HG03442 (cell line): Measurements from ENCODE around the gene SEMA3B.
"Not testable (repeated sequence)": the region's sequence is repeated elsewhere in the genome, so short reads cannot be mapped to it uniquely, and the experiment has no call there.

Experiments used
- ATAC-seq: cut with Tn5 transposase; IDR thresholded peaks from one replicate; pipeline ENCODE4 v1.9.1; 2021; ENCODE audit warnings: mild to moderate bottlenecking, moderate library complexity; ENCODE audit not compliant: unreplicated experiment

Gene SEMA3B

DNA sequence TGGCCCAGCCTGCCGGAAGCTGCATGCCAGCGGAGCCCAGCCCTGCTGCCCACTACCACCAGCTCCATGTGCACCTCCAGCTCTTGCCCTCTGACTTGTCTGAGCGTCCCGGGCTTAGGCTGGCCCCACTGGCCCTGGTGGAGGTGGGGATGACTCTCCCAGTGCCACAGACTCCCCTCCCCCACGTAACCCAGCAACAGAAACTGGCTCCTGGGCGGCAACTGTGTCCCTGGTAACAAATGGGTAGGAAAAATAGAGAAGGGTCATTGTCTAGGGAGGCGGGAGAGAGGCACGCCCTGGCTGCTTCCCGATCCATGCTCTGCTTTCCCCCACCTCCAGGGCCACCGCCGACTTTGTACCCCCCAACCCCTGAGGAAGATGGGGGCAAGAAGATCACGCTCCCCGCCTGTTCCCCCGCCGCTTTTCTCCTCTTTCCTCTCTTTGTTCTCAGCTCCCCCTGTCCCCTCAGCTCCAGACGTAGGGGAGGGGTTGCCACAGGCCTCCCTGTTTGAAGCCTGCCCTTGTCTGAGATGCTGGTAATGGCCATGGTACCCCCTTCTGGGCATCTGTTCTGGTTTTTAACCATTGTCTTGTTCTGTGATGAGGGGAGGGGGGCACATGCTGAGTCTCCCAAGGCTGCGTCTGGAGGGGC lies 10.8 kb upstream of the SEMA3B start:
- no peak for ATAC-seq

DNA sequence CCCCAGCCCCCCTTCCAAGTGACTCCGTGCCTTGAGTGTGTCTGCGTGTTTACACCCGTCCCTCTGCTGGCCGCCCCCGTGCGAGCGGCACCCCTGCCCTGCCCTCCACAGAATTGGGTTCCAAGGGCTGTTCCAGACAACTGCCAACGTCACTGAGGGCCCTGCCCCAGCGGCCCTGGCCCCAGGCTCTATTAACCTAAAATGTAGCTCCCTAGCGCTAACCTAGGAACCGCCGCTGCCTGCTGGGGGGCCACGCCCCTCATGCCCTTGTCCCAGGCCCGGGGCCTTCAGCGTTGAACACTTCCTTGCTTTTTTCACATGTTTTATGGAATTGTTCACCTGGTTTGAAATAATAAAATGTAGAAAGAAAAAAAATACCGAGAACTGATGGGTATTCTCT lies 10.0 kb upstream of the SEMA3B start:
- no peak for ATAC-seq

DNA sequence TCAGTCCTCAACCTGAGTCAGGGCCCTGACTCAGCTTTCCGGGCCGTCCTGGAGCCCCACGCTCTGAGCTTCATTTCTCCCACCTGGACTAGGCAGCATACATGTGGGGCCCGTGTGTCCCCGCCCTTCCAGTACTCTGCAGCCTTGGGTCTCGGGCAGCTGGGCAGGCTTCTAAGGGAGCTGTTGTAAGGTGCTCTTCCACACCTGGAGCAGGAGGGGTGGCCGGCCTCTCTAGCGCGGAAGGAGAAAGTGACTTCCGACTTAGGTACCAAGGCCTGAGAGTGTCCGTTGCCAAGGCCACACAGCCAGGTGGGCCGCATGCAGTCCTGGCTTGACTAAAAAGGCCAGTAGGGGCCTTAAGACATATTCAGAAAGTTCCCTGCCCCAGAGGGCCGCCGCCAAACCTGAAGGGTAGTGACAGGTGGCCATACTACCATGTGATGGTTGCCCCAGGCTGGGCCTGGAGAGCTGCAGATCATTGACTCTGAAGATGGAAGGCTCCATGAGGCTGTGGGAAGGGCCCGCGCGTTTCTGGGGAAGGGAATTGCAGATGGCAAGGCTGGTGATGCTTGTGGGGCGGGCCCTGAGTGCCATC lies 9.4 kb upstream of the SEMA3B start:
- ATAC-seq: peak; percentile 17

DNA sequence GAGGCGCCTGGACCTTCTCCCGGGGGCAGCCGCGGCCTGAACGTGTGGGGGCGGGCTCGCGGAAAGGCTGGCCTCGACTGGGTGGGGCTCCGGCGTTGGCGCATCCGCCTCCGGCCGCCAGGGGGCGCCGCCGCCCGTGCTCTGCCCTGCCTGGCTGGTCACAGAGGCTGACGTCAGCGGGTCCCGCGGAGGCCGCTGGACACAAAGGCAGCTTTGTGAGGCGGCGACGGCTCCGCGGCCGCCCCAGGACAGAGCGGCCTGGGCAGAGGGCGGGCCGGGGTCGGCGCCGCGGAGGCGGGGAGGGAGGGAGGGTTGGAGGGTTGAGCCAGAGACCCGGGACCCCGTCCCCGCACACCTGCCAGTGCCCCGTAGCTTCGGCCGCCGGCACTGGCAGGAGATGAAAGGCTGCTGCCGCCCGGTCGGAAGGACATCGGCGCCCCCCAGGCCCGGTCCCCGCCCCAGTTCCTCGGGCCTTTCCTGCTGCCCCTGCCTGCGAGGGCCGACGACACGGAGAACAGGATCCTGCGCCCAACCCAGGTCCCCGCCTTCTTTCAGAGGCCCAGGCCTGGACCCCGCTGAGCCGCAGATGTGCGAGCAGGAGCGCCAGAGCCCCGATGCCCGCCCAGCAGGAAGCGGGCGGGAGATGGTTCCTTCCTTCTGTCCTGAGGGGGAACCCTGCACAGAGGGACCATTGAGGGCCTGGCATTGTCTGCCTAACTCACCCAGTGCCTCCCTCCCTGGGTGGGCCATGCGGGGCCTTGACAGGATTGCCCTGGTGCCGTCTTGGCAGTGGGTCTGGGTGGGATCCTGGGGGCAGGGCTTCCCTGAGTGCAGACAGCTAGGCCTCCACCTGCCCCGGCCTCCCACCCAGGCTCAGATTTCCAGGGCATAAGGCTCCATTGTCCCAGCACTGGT lies 8.7 kb upstream of the SEMA3B start:
- peak; percentile 87 for ATAC-seq

DNA sequence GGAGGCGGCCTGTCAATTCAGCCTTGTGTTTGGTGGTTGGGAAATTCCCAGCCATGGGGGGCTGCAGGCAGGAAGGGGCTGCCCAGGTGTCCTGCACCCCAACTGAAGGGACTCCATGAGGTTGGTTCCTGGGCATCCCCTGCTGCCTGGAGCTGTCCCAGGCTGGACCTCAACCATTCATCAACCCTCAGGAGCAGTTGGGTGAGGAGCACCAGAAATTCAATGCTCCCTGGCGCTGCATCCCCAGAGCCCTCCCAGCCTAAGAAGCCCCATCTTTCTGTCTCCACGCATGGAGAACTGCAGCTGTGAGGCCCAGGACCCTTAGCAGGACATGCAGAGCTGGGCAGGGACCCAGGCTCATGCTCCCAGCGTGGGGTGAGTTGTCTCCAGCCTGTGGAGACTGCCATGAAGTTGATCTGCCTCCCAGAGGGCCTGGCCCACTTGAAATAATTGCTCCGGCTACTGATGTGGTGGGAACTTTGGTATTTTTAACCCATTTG lies 8.0 kb upstream of the SEMA3B start:
- ATAC-seq: no peak

DNA sequence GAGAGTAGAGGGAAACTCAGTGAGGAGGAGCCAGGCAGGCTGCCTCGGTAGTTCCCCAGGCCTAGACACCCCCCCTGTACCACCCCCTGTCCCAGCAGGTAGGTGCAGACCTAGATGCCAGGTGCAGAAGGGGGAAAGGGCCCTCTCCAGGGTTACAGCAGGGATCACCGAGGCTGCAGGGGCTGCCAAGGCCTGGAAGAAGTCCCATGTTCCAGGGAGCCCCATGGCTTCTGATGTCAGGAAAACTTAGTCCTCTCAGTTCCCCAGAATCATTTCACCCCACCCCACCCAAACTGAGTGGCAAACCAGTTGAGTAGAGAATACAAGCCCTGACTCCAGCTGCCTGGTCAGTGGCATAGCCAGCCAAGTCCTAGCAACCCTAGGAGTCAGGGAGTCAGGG lies 7.4 kb upstream of the SEMA3B start:
- no peak for ATAC-seq

DNA sequence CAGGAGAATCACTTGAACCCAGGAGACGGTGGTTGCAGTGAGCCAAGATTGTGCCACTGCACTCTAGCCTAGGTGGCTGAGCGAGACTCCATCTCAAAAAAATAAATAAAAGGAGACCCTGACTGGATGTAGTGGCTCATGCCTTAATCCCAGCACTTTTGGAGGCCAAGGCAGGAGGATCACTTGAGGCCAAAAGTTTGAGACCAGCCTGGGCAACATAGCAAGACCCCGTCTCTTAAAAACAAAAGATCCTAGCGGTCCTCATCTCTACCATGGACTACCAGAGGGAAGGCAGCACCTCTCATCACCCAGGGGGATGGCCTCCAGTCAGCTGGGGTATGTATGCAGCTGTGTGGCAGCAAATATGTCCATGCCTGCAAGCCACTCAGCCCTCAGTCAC lies 6.7 kb upstream of the SEMA3B start:
- not testable (repeated sequence) for ATAC-seq

DNA sequence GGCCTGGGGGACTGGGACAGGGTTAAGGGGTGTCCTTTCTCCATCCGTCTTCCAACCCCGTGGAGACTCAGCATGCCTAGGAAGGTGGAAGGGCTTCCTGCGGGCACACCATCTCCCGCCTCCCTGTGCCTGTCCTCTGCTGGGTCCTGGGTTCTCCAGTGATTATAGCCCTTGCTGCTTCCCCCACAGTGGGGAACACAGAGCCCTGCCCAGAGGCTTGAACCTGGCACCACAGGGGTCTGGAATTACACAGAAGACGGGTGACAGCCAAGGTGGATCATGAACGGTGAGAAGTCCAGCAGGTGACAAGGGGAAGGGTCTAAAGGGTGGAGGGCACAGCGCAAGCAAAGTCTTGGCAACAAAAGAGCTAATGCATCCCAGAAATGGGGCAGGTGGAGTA lies 6.2 kb upstream of the SEMA3B start:
- no peak for ATAC-seq

DNA sequence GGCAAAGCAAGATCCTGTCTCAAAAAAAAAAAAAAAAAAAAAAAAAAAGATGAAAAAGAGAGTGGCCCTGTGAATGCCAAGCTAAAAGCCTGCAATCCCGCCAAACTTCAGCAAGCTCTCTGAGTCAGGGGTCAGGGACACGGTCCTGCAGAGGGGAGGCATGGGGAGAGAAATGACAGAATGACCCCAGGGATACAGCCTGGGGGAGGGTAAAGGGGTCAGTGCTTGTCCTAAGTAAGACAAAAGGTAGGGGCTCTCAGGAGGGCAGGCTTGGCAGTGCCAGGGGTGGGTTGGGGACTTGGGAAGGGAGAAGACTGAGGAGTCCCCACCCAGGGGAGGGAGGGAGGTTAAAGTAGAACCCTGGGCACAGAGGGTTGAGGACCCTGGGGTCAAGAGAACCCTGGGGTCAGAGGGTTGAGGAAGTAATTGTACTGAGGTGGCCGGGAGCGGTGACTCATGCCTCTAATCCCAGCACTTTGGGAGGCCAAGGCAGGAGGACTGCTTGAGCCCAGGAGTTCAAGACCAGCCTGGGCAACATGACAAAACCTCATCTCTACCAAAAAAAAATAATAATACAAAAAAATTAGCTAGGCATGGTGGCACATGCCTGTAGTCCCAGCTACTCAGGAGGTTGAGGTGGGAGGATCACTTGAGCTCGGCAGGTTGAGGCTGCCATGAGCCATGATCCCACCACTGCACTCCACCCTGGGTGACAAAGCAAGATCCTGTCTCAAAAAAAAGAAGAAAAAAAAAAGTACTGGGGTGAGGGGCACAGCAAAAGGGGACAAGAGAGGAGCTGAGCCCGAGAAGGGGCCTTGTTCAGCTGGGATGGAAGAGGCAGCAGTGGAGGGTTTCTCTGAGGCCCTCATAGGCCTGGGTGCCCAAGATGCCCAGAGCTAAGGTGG lies 5.2 kb upstream of the SEMA3B start:
- no peak for ATAC-seq

DNA sequence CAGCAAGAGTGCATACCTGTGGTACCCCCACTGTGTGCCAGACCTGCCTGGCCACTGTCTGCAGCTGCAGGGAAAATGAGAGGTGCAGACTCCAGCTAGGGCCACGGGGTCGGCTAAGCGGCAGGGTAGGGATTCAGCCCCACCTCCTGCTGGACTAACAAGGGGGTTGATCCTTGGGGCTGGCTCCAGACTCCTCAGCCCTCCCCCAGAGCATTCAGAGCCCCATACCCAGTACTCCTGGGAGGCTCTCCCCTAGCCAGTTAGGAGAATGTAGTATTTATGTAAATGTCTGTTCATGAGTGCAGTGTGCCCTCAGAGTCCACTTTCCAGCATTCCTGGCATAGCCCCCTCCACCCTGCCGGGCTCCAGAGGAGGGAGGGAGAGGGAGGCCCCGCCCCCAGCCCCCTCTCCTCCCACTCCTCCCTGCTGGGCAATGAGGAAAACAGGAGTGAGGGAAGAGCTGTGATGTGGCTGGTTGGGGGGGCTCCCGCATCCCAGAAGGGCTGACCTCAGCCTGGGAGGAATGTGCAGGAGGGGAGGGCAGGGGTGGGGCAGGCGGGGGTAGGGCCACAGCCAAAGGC lies 4.5 kb upstream of the SEMA3B start:
- no peak for ATAC-seq

DNA sequence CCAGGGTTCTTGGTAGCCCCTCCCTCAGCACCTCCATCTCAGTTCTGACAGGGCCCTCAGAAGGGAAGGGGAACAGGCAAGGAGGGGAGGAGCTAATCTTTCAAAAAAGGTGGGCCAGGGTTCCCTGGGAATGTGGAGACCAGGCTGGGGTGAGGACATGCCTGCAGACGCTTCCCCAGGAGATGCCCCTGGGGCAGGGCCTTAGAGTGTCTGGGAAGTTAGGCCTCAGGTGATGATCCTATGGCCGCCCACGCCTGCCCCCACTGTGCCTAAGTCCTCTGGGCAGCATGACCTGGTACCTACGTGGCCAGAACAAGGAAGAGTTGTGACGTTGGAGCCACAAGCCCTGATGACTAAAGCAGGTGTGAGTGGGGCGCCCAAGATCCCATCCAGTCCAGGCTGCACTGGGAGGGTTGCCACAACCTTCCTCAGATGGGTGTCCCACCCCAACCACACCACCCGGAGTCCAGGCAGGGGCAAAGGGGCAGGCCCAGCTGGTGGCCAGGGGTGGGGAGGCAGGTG lies 3.9 kb upstream of the SEMA3B start:
- ATAC-seq: no peak

DNA sequence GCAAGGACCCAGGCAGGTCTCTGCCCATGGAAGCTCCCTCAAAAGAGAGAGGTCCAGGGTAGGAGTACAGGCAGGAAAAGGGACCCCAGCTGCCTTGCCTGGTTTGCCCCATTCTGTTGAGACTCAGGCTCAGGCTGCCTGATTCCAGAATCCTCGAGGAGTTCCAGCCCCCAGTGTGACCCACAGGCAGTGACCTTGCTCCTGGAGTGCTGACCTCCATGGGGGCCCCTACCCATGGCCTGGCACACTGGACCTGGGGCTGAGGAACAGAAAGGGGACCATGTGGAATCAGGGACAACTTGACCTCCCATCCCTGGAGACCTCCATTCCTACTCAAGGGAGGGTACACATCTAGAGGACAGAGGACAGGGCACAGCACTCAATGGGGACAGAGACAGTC lies 3.4 kb upstream of the SEMA3B start:
- ATAC-seq: no peak

DNA sequence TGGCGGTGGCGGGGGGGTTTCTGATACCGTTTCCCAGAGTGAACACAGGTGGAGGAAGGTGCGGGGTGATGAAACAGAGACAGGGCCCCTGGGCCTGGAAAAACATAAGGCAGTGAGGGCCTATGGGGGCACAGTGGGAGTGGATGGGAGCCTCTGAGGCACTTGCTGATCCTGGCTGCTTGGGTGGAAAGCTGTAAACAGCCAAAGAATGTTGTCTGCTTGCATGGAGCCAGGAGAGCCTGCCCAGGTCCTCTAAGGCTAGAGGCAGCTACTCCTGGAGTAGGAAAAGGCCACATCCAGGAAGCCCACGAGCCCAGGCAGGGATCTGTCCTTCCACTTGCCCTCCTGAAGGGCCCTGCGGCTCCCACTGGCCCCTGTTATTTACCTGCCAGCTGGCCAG lies 2.9 kb upstream of the SEMA3B start:
- ATAC-seq: no peak

DNA sequence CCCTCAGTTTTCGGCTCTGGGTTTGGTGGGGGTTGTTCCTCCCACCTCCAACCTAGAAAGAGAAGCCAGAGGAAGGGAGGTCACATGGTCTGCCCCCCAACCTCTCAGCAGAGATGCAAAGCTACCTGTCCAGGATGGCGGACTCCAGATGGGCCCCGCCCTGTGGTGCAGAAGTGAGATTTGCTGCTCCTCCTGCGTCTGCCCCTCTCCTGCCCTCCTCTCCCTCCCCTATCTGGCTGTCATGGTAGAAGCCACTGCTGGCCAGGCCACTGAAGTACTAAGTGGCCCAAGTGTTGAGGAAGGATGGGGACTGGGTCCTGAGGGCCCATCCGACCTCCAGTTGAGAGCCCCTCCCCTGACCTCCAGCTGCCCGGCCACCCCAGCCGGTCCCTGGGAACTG lies 2.1 kb upstream of the SEMA3B start:
- no peak for ATAC-seq

DNA sequence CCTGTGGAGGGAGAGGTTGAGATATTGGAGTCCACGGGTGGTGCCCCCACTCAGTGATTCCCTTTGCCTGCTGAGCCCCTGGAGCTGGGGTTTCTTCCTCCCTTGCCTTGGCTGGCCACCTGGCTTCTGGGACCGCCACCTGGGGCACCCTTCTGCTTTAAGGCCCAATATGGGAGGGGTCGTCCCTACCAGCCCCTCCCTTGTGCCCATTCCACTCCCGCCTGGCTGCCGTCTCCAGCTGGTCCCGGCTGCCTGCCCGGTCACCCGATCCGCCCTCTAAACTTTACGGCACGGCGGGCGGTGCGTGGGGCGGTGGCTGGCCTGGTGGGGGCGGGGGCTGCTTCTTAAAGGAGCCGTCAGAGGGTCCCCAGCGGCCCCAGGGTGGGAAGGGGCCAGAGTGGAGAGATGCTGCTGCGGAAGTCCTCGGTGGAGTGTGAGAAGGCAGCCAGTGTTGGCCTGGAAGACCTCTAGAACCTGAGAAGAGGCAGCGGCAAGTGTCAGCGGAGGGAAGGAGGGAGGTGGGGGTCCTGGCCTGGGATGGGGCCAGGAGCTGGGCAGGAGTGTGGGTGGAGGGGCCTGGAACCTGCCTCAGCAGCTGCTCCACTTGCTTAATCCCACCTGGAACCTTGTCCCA lies 1.6 kb upstream of the SEMA3B start:
- ATAC-seq: no peak

DNA sequence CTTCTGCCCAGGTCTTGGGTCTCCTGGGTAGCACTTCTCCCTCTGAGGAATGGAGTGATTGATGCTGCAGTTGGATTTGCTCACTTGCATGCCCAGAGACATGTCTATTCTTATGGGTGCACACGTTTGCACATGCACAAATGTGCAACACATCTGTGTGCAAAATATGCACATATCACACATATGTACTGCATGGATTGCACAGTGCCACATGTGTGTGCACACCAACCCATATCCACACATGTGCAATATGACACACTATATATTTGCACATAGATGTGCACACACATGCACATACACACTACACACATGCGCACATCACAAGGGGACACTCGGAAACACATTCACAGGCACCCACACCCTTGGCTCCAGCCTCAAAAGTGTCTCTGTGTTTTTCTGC lies 671 bp upstream of the SEMA3B start:
- no peak for ATAC-seq

DNA sequence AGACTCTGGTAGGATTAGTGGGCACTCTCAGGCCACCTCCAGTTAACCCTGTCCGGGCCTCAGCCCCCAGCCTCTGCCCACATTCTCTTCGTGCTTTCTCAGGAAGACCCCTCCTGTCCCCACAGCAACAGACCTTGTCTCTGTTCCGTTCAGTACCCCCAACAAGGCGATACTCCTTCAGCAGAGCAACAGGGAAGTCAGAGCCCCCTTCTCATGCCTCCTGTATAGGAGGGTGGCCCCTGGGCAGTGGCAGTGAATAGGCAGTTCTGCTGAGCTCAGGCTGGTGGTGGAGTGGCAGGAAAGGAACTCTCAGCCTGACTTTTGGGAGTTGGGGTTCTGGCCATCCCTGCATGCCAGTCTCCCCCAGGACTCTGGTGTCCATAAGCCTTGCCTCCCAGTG lies 513 bp downstream of the SEMA3B start:
- no peak for ATAC-seq

DNA sequence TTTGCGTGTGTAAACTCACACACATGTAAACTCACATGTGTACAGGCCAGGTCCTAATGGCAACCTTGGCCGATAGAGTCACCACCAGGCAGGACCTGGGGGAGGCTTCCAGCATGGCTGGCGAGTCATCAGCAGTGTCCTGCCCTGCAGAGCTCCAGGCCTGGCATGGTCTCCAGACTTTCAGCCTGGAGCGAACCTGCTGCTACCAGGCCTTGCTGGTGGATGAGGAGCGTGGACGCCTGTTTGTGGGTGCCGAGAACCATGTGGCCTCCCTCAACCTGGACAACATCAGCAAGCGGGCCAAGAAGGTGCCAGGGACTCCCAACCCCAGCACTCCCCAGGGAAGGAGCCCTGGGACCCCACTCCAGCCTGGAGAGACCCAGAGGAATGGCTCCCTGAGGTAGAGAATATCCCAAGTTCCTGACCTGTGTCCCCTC lies 1.0 kb downstream of the SEMA3B start:
- ATAC-seq: no peak

DNA sequence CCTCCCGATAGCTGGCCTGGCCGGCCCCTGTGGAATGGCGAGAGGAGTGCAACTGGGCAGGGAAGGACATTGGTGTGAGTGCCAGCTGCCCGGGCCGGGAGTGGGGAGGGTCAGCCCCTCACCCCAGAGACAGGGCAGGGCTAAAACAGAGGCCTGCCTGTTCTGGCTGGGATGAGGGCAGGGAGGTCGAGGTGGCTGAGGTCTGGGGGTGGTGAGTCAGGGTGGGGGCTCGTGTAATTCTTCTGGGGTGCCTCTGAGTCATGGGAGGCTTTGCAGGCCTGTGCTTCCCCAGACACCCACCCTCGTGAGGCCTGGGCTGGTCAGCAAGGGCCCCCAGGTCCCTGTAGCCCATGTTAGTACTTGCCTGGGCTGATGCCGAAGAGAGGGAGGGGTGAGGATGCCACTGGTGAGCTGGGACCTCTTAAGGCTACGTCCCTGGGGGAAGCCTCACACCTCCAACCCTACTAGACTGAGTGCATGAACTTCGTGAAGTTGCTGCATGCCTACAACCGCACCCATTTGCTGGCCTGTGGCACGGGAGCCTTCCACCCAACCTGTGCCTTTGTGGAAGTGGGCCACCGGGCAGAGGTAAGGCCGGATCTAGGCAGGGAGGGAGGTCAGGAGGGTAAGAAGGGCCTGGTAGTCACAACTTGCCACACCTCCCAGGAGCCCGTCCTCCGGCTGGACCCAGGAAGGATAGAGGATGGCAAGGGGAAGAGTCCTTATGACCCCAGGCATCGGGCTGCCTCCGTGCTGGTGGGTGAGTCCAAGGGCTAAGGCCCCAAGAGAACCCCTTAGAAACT lies 1.7 kb downstream of the SEMA3B start:
- ATAC-seq: no peak
